HEK293 (cell line): ENCODE results near the gene ORM2.

Experiments used
- CTCF ChIA-PET: fragments of 350-600 bp; formaldehyde crosslinking; extraction: SDS; loops from one replicate; lab custom pipeline; 2021; ENCODE audit warnings: antibody characterized with exemption; lab: Yijun Ruan, JAX
- POLR2A ChIA-PET: fragments of 300-600 bp; formaldehyde crosslinking; extraction: SDS; loops from one replicate; lab custom pipeline; 2020; ENCODE audit warnings: antibody characterized with exemption, inconsistent platforms; lab: Yijun Ruan, JAX
- H3K27ac ChIP-seq: fragments of 200-500 bp; sonication (Bioruptor generic); 2 replicates; pipeline ENCODE4 v1.5.1; 2014; ENCODE audit warnings: low read depth, low read length, control low read depth, inconsistent platforms; ENCODE audit errors: extremely low read depth
- H3K36me3 ChIP-seq, 2 experiments: fragments of 200-500 bp in 1 of 2; sonication (Bioruptor generic) in 1 of 2; 1 replicate in 1 of 2; 2 replicates in 1 of 2; pipeline ENCODE4 v1.5.1; 2014 to 2017; ENCODE audit warnings: inconsistent platforms in 2 of 2, low read length in 2 of 2; ENCODE audit not compliant: control insufficient read depth in 2 of 2, insufficient read depth in 1 of 2
- H3K4me1 ChIP-seq: fragments of 200-500 bp; sonication (Bioruptor generic); 2 replicates; pipeline ENCODE4 v1.5.1; 2014; ENCODE audit warnings: mild to moderate bottlenecking, low read length, inconsistent platforms; ENCODE audit not compliant: control insufficient read depth, insufficient read depth
- H3K4me3 ChIP-seq: 2 replicates; pipeline ENCODE4 v1.5.1; 2011; ENCODE audit warnings: low read depth, mild to moderate bottlenecking, control low read depth, low read length, moderate library complexity
- H3K9me3 ChIP-seq: fragments of 200-500 bp; sonication (Bioruptor generic); 2 replicates; pipeline ENCODE4 v1.5.1; 2014; ENCODE audit warnings: low read depth, low read length, inconsistent platforms; ENCODE audit not compliant: control insufficient read depth, insufficient read depth
- AEBP2 ChIP-seq: fragments of 450-650 bp; formaldehyde crosslinking; IDR thresholded peaks from 2 replicates; pipeline ENCODE4 v1.5.1; 2016; ENCODE audit warnings: missing biosample characterization, missing genetic modification characterization, borderline replicate concordance
- BCL11A ChIP-seq: fragments of 450-650 bp; formaldehyde crosslinking; IDR thresholded peaks from 2 replicates; pipeline ENCODE4 v1.5.1; 2016; ENCODE audit warnings: low read depth, missing biosample characterization, missing genetic modification characterization
- KLF10 ChIP-seq: fragments of 450-650 bp; IDR thresholded peaks from 2 replicates; pipeline ENCODE4 v1.5.1; 2018; ENCODE audit warnings: missing biosample characterization, mild to moderate bottlenecking, missing genetic modification characterization
- KLF7 ChIP-seq: fragments of 450-650 bp; formaldehyde crosslinking; IDR thresholded peaks from 2 replicates; pipeline ENCODE4 v1.5.1; 2016; ENCODE audit warnings: missing biosample characterization, missing genetic modification characterization, borderline replicate concordance
- PBX3 ChIP-seq: sonication (generic); formaldehyde crosslinking; IDR thresholded peaks from 2 replicates; pipeline ENCODE4 v1.8.1; 2022; ENCODE audit warnings: mild to moderate bottlenecking, moderate library complexity, missing genetic modification reagents
- PRDM2 ChIP-seq: fragments of 450-650 bp; formaldehyde crosslinking; IDR thresholded peaks from 2 replicates; pipeline ENCODE4 v1.5.1; 2016; ENCODE audit warnings: missing biosample characterization, missing genetic modification characterization, borderline replicate concordance
- SALL2 ChIP-seq: fragments of 450-650 bp; formaldehyde crosslinking; IDR thresholded peaks from 2 replicates; pipeline ENCODE4 v1.5.0; 2017; ENCODE audit warnings: missing biosample characterization, mild to moderate bottlenecking, missing genetic modification characterization, borderline replicate concordance
- YY1 ChIP-seq: fragments of 450-650 bp; formaldehyde crosslinking; IDR thresholded peaks from 2 replicates; pipeline ENCODE4 v1.5.1; 2018; ENCODE audit warnings: missing biosample characterization, missing genetic modification characterization
- ZBTB17 ChIP-seq: fragments of 450-650 bp; formaldehyde crosslinking; IDR thresholded peaks from 2 replicates; pipeline ENCODE4 v1.5.1; 2016; ENCODE audit warnings: missing biosample characterization, missing genetic modification characterization
- ZFHX2 ChIP-seq: fragments of 450-650 bp; formaldehyde crosslinking; conservative IDR thresholded peaks from 2 replicates; pipeline ENCODE4 v1.5.1; 2016; ENCODE audit warnings: missing biosample characterization, missing genetic modification characterization
- ZNF157 ChIP-seq: fragments of 450-650 bp; formaldehyde crosslinking; IDR thresholded peaks from 2 replicates; pipeline ENCODE4 v1.5.1; 2016; ENCODE audit warnings: missing biosample characterization, missing genetic modification characterization
- ZNF311 ChIP-seq: fragments of 450-650 bp; formaldehyde crosslinking; IDR thresholded peaks from 2 replicates; pipeline ENCODE4 v1.5.1; 2017; ENCODE audit warnings: missing biosample characterization, missing genetic modification characterization, borderline replicate concordance
- ZNF341 ChIP-seq: fragments of 450-650 bp; formaldehyde crosslinking; IDR thresholded peaks from 2 replicates; pipeline ENCODE4; 2016; ENCODE audit warnings: low read depth, missing biosample characterization, missing genetic modification characterization
- ZNF362 ChIP-seq: fragments of 450-650 bp; formaldehyde crosslinking; IDR thresholded peaks from 2 replicates; pipeline ENCODE4 v1.5.1; 2016; ENCODE audit warnings: missing biosample characterization, missing genetic modification characterization
- ZNF596 ChIP-seq: fragments of 450-650 bp; IDR thresholded peaks from 2 replicates; pipeline ENCODE4 v1.5.0; 2018; ENCODE audit warnings: missing biosample characterization, mild to moderate bottlenecking, missing genetic modification characterization, moderate library complexity
- ZNF600 ChIP-seq: fragments of 450-650 bp; formaldehyde crosslinking; IDR thresholded peaks from 2 replicates; pipeline ENCODE4 v1.5.1; 2016; ENCODE audit warnings: missing biosample characterization, missing genetic modification characterization
- ZNF621 ChIP-seq: fragments of 450-650 bp; formaldehyde crosslinking; IDR thresholded peaks from 2 replicates; pipeline ENCODE4 v1.5.1; 2017; ENCODE audit warnings: missing biosample characterization, missing genetic modification characterization
- ZNF654 ChIP-seq: fragments of 450-650 bp; formaldehyde crosslinking; IDR thresholded peaks from 2 replicates; pipeline ENCODE4 v1.5.1; 2016; ENCODE audit warnings: low read depth, missing biosample characterization, missing genetic modification characterization

Gene ORM2

GRCh38 chr9:114299286-114300152 lies 30.1 kb upstream of the ORM2 start:
- no peak overlapping the region for H3K27ac ChIP-seq
- TF ChIP-seq ZNF311 (tag by site-specific recombination) (no peak), ZBTB17 (tag by site-specific recombination) (no peak), PBX3 (CRISPR knock-in tag) (no peak), KLF10 (tag by site-specific recombination) (no peak), ZNF596 (tag by site-specific recombination) (no peak), BCL11A (tag by site-specific recombination) (no peak), ZNF157 (tag by site-specific recombination) (no peak), ZNF600 (tag by site-specific recombination) (no peak), ZNF621 (tag by site-specific recombination) (no peak), AEBP2 (tag by site-specific recombination) (no peak), ZNF341 (no peak), YY1 (no peak), ZFHX2 (tag by site-specific recombination) (no peak), ZNF654 (tag by site-specific recombination) (no peak), PRDM2 (tag by site-specific recombination) (no peak), ZNF362 (tag by site-specific recombination) (no peak), SALL2 (tag by site-specific recombination) (no peak), KLF7 (no peak)
- CTCF ChIA-PET = interaction anchor here (0.8 to 3.2 kb wide), 5 partner anchors 9 to 618 kb away, joined by 4 to 22 read pairs (median 19); no protein-coding TSS in a partner anchor
- no peak overlapping the region for H3K4me3 ChIP-seq
- H3K4me1 ChIP-seq = no peaks in the 10 kb centered on the region
- POLR2A ChIA-PET = no interaction called here
- H3K9me3 ChIP-seq = no peaks in the 10 kb centered on the region
- H3K36me3 ChIP-seq = peaks cover 0 to 9% of the 10 kb centered on the region in 2 experiments; a peak in 2 of 3 replicates
